HG02610 (cell line): ENCODE data around the gene PTEN.
A peak's percentile ranks its signal among the peaks of the same experiment; 100 is the strongest.
"Not testable (repeated sequence)": the region's sequence is repeated elsewhere in the genome, so short reads cannot be mapped to it uniquely, and the experiment has no call there.

Experiments
- ATAC-seq: cut with Tn5 transposase; IDR thresholded peaks from one replicate; pipeline ENCODE4 v1.9.1; 2021; ENCODE audit warnings: mild to moderate bottlenecking, moderate library complexity; ENCODE audit not compliant: unreplicated experiment

Gene PTEN

GRCh38 chr10:87844837-87845623 is 18.4 kb upstream of the PTEN start:
- ATAC-seq = peak; percentile 55

GRCh38 chr10:87845624-87845998 is 17.8 kb upstream of the PTEN start:
- ATAC-seq = no peak

DNA sequence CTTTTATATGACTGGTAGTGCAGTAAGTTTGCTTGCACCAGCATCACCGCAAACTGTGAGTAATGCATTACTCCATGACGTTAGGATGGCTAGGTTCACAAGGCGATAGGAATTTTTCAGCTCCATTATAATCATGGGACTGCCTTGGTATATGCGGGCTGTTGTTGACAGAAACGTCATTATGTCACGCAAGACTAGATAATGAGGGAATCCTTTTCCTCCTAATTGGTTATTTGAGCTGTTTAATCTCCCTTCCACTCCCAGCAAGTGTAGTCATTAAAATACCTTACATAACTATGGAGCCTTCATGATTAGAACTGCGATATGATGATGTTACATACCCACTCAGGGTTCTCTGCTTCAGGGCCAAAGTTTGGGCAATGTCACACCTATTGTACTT is 17.4 kb upstream of the PTEN start:
- no peak for ATAC-seq

GRCh38 chr10:87846711-87847110 is 16.7 kb upstream of the PTEN start:
- not testable (repeated sequence) for ATAC-seq

DNA sequence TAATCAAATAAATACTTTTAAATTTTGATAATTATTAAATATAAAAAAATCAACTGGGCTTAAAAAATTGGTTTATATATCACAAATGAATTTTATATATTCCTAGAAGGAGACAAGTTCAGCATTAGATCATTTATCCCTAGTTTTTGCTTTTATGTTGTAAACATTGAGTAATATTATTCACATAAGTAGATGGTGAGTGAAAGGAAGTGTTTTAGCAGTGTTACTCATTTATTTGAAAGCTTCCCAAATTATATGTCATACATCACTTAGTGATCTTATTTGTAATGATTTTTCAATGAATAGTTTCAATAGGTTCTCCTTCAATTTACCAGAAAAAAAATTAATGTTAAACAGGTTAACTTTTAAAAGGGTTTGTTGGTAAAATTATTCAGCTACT is 15.9 kb upstream of the PTEN start:
- ATAC-seq = no peak

DNA sequence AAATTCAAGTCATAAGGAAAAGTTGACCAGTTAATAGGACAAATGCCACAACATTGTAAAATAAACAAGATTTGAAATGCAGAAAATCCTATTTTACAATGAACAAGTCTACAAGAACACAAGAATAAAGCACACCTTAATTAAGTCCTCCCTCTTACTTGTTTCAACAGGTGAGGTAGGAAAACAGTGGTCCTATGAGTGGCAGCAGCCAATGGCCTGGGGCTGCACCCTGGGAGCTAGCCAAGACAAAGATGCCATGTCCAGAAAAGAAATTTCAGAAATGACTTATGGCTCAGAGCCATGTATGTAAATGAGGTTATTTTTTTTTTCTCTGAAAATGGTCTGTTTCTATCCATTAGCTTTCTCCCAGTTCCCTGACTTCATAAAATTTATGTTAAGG is 14.4 kb upstream of the PTEN start:
- ATAC-seq = no peak

- peak; percentile 45 for ATAC-seq
Observed at GRCh38 chr10:87850742-87851205, 12.7 kb upstream of the PTEN start.

DNA sequence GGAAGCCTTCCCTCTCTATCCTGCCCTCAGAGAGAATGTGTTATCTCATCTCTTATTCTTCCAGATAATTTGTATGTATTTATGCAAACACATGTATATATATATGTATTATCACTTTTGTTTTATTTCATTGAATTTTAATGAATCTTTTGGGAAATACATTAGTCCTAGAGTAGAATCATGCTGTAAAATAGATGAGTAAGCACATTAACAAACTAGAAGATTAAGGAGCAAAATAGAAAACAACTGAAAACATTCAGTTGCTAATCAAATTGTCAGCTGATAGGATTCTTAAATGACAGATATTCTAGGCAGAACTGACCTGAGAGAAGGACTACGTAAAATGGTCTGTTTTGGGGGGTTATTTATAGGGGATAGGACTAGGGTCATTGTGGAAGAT is 11.3 kb upstream of the PTEN start:
- no peak for ATAC-seq

DNA sequence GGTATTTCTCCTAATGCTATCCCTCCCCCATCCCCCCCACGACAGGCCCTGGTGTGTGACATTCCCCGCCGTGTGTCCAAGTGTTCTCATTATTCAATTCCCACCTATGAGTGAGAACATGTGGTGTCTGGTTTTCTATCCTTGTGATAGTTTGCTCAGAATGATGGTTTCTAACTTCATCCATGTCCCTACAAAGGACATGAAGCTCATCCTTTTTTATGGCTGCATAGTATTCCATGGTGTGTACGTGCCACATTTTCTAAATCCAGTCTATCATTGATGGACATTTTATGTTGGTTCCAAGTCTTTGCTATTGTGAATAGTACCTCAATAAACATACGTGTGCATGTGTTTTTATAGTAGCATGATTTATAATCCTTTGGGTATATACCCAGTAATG is 8.2 kb upstream of the PTEN start:
- ATAC-seq = not testable (repeated sequence)

DNA sequence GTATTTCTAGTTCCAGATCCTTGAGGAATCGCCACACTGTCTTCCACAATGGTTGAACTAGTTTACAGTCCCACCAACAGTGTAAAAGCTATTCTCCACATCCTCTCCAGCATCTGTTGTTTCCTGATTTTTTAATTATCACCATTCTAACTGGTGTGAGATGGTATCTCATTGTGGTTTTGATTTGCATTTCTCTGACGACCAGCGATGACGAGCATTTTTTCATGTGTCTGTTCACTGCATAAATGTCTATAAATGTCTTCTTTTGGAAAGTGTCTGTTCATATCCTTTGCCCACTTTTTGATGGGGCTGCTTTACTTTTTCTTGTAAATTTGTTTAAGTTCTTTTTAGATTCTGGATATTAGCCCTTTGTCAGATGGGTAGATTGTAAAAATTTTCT is 7.8 kb upstream of the PTEN start:
- ATAC-seq = not testable (repeated sequence)

DNA sequence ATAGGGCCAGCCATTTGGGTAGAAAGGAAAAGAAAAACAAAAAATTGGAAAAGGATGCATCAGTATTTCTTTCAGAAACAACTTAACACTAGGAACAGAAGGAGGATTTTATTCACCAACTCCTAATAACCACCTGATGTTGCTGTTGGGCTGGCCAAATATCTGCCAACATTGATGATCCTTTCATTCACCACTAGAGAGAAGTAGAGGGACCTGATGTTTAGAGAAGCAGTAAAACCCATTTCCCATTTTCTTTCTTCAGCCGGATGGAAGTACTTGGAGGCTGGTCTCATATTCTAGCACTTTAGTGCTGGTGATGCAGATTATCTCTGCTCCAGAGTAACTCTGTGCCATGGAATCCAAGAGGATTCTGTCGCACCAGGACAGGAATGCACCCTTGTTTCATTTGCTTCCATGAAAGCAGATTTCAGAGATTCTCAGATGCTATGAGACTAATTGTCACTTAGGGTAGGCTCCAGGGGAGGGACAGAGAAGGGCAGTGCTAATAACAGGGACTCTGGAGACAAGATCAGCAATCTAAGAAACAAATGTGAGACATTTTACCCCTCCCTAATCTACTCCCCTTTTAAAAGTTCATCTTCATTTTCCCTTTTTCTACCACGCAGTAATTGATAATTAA is 3.1 kb upstream of the PTEN start:
- no peak for ATAC-seq

- ATAC-seq = no peak
Observed at GRCh38 chr10:87860816-87861403, 2.5 kb upstream of the PTEN start.

GRCh38 chr10:87861566-87861952 is 1.9 kb upstream of the PTEN start:
- ATAC-seq = no peak

GRCh38 chr10:87861953-87862678 is 1.3 kb upstream of the PTEN start:
- peak; percentile 56 for ATAC-seq

- peak; percentile 10 for ATAC-seq
Observed at GRCh38 chr10:87862679-87863052, 759 bp upstream of the PTEN start.

DNA sequence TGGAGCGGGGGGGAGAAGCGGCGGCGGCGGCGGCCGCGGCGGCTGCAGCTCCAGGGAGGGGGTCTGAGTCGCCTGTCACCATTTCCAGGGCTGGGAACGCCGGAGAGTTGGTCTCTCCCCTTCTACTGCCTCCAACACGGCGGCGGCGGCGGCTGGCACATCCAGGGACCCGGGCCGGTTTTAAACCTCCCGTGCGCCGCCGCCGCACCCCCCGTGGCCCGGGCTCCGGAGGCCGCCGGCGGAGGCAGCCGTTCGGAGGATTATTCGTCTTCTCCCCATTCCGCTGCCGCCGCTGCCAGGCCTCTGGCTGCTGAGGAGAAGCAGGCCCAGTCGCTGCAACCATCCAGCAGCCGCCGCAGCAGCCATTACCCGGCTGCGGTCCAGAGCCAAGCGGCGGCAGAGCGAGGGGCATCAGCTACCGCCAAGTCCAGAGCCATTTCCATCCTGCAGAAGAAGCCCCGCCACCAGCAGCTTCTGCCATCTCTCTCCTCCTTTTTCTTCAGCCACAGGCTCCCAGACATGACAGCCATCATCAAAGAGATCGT is 598 bp downstream of the PTEN start:
- ATAC-seq = not testable (repeated sequence)

DNA sequence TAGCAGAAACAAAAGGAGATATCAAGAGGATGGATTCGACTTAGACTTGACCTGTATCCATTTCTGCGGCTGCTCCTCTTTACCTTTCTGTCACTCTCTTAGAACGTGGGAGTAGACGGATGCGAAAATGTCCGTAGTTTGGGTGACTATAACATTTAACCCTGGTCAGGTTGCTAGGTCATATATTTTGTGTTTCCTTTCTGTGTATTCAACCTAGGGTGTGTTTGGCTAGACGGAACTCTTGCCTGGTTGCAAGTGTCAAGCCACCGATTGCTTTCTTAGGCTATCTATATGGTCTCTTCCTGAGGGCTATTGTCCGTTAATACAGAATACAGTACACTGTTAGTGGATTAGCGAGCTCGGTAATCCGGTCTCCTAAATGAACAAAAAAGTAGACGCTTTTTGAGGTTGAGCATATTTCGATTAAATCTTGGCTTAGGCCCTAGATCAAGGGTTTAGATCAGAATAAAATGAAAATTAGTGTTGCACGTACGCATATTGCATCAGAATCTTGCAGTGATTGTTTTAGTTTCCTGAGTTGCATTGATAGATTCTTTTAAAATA is 1.2 kb downstream of the PTEN start:
- ATAC-seq = no peak

- no peak for ATAC-seq
Observed at GRCh38 chr10:87865241-87865881, 1.9 kb downstream of the PTEN start.

DNA sequence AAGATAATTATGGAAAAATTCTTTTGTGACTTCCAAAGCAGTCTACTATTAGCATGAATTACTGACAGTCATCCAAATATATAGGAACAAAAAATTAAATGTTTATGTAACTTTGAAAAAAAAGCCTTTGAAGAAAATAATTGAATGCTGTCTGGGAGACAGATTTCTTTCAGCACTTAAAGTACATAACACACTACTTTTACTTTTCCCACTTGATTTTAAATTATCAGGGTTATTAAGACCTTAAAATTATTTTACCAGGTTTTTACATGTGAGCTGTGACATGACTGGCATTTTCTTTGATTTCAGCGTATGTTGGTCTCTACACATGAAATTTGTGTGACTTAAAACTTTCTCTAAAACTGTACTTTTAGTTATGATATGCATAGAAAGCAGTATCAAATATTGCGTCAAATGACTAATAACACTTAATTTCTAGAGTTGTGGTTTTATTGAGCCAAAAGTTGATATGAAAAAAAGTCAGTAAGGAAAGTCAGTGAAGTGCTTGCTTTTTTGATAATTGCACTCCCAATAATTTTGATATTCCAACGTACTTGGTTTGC is 3.1 kb downstream of the PTEN start:
- no peak for ATAC-seq

- ATAC-seq = no peak
Observed at GRCh38 chr10:87867453-87867852, 4.0 kb downstream of the PTEN start.
